Astrocyte (in vitro differentiated cells and primary cell): ENCODE results near the gene TAF8.

ENCODE experiments used
- CTCF ChIP-seq: IDR thresholded peaks from 2 replicates; pipeline ENCODE4 v1.5.1; 2011; ENCODE audit warnings: low read depth, mild to moderate bottlenecking, inconsistent platforms, low read length, moderate library complexity; ENCODE audit not compliant: insufficient read depth
- EZH2 ChIP-seq: IDR thresholded peaks from 2 replicates; pipeline ENCODE4 v1.6.1; 2012; ENCODE audit warnings: mild to moderate bottlenecking, low read length, inconsistent platforms; ENCODE audit not compliant: insufficient read depth

GRCh38 chr6:42049116-42049809, 1.1 kb upstream of the TAF8 start:
- TF ChIP-seq CTCF (no peak), EZH2 (no peak)
